Measurements from ENCODE around the gene UBE2V1.

DNA sequence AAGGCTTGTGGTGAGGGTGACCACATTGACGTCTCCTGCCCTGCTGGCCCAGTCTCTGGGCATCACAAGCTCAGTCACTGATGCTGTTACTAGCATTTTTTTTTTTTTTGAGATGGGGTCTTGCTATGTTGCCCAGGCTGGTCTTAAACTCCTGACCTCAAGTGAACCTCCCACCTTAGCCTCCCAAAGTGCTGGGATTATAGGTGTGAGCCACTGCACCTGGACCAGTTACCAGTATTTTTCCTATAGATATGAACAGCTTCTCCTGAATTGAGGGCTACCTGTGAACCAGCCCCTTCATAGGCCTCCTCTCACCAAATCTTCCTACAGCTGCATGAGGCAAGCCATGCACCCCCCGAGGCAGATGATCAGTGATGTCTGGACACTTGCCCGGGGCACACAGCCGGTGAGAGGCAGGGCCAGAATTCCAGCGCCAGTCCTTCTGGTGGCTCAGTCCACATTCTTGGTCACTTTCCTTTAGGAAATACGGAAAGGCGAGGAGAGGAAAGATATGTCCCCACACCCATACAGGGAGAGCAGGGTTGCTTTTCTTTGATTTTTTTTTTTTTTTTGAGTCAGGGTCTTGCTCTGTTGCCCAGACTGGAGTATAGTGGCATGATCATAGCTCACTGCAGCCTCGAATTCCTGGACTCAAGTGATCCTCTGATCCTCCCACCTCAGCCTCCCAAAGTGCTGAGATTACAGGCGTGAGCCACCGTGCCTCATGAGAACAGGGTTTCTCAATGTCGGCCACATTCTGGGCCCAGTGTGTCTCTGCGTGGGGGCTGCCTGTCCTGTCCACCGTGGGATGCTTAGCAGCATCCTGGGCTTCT lies 50.7 kb downstream of the UBE2V1 start:
- TF ChIP-seq CTCF (IDR thresholded peaks at IDR 0.05) (no peak), POLR2A (IDR thresholded peaks at IDR 0.05) (no peak)

Data from uterus (tissue), 2 donors.